ENCODE results near the gene KIF24.
A peak's percentile ranks its signal among the peaks of the same experiment; 100 is the strongest.
"Not testable (repeated sequence)": the region's sequence is repeated elsewhere in the genome, so short reads cannot be mapped to it uniquely, and the experiment has no call there.

The KIF24 gene, protein sequence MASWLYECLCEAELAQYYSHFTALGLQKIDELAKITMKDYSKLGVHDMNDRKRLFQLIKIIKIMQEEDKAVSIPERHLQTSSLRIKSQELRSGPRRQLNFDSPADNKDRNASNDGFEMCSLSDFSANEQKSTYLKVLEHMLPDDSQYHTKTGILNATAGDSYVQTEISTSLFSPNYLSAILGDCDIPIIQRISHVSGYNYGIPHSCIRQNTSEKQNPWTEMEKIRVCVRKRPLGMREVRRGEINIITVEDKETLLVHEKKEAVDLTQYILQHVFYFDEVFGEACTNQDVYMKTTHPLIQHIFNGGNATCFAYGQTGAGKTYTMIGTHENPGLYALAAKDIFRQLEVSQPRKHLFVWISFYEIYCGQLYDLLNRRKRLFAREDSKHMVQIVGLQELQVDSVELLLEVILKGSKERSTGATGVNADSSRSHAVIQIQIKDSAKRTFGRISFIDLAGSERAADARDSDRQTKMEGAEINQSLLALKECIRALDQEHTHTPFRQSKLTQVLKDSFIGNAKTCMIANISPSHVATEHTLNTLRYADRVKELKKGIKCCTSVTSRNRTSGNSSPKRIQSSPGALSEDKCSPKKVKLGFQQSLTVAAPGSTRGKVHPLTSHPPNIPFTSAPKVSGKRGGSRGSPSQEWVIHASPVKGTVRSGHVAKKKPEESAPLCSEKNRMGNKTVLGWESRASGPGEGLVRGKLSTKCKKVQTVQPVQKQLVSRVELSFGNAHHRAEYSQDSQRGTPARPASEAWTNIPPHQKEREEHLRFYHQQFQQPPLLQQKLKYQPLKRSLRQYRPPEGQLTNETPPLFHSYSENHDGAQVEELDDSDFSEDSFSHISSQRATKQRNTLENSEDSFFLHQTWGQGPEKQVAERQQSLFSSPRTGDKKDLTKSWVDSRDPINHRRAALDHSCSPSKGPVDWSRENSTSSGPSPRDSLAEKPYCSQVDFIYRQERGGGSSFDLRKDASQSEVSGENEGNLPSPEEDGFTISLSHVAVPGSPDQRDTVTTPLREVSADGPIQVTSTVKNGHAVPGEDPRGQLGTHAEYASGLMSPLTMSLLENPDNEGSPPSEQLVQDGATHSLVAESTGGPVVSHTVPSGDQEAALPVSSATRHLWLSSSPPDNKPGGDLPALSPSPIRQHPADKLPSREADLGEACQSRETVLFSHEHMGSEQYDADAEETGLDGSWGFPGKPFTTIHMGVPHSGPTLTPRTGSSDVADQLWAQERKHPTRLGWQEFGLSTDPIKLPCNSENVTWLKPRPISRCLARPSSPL (N-terminal part only)

DNA sequence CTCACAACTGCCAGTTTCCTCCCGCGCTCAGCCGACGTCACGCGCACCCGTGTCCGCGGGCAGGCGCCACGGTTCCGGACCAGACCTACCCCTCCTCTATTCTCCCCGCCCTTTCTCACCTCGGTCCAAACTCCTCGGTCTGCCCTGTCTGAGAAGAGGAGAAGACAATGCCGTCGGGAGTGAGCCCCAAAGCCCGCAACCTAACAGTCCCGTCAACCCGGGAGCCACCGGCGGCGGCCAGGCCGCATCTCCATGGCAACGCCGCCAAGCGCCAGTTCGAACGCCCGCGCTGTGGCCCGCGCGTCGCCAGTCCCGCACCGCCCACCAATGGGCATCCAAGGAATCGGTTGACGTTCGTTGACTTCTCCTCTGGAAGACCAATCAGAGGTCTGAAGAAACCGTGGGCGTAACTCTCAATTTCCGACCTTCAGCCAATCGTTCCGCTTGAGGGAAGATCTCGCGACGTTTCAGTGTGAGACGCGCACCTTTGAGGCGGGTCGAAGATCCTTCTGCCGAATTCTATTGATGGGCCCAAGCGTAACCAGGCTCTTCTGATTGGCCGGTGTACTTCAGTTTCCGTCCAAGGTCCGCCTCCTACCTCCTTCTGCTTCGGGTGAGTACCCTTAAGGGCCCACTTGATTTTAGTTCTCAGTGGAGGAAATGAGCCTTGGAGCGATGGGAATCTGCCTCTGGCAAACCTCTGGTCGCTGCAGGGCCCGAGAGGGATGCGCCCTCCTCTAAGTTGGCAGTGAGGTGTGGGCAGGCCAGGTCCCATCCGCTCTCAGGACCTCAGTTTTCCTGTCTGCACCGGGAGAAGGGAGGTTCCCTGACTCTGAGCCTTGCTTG lies at the start of gene KIF24, which contains the start of gene NUDT2:
KIF24 (minus strand) TSS at position 282 of the 846 bp plus-strand sequence. CDS start 17,922 bp downstream, outside the sequence.
NUDT2 (plus strand) TSS at position 583 of the 846 bp plus-strand sequence. CDS start 9,471 bp downstream, outside the sequence.
- peak within 1 kb of the TSS; percentile 93 for H3K4me3 ChIP-seq (ENCODE audit: low read depth, low read length)

DNA sequence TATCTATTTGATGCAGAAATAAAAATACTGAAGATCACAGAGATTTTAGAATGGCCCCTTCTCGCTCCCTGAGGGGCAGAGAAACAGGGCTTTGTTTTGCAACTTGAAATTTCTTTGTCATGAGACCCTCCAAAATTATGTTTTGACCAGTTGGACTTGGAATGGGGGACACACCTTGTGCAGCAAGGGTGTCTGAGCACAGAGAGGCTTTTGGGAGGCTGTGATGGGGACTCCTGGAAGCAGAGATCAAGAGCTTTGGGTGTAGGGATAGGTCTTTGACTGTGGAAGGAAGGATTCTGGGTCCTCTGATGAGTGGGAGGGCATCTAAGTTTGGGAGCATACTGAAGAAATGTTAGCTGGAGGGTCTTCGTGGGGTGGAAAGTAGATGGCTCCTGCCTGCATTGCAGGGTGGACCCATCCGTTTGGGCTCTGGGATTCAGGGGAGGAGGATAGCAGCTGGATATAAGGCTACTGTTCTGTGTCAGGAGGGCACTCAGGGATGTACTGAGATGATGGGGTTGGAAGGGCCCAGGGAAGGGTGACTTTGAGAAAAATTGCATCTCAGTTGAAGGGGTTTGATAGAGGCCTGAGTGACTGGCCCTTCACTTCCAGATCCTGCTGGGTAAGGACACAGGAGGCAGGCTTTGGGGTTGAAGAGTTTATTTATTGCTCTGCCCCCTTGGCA lies 49.5 kb upstream of the KIF24 start:
- H3K4me3 ChIP-seq (ENCODE audit: low read depth, low read length): no peak overlapping the region

- H3K4me3 ChIP-seq (ENCODE audit: low read depth, low read length): peak overlapping the region; percentile 37
These were observed 48.3 kb upstream of the KIF24 start for GRCh38 chr9:34377404-34377746.

DNA sequence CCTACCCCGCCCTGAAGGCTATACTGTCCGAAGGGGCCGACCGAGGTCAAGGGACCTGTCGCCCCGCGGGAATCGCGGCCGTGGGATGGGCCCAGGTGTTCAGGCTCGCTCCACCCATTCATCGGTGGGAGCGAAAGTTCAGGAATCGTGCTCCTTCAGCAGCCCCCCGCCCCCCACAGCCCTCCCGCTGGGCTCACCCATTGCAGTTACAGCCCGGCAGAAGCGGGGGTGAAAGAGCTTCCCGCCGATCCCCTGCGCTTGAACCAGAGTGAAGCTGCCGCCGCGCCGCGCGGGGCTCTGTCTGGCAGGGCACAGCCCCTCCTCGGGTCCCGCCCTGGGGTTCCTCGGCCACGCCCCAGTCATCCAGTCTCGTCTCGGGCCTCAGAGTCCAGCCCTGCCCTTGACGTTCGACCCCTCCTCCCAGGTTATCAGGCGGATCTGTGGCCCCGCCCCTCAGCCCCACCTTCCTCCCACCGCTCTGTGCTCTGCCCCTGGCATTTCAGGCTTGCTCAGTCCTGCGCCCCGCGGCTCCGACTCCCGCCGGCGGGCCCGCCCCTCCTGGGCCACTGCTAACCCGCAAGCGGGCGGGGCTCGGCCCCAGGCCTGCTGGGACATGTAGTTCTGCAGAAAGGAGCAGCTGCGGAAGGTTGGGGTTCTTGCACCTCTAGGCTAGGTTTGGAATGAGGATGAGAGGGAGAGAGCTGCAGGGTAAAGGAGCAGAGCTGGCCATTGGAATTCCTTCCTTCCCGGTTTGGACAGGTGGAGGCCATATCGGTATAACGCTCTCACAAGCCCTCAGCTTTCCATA lies 47.7 kb upstream of the KIF24 start, which contains the start of gene MYORG:
MYORG (minus strand) TSS at position 303 of the 808 bp plus-strand sequence. CDS start 3,955 bp downstream, outside the sequence.
- H3K4me3 ChIP-seq (ENCODE audit: low read depth, low read length): peak within 1 kb of the TSS; percentile 57

DNA sequence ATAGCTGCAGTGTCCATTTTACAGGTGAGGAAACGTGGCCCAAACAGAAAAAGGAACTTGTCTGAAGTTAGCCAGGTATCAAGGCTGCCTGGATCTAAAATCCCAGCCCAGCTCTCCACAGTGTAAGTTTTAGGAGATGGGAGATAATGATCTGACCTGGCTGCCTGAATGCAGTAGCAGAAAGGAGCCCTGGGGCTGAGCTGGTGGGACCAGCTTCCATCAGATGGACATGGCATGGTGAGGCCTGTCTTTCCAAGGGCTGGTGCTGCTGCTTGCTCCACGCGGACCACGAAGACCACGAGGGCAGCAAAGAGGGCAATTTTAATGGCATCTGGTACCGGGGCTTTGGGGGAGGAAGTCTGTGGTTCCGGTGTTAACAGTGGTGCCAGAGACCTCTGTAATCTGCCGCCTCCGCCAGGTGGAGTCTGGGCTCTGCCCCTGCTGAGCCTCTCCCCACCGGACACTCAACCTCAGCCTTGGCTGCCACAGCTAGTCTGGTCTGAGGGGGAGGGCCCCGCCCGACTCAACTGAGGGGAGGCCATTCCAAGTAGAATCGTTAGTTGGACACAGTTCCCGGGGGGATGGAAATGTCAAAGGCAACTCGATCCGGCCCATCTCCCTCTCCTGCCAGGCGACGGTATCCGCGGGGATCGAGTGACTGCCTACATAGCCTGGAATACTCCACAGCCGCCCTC lies 47.0 kb upstream of the KIF24 start:
- peak overlapping the region; percentile 57 for H3K4me3 ChIP-seq (ENCODE audit: low read depth, low read length)

DNA sequence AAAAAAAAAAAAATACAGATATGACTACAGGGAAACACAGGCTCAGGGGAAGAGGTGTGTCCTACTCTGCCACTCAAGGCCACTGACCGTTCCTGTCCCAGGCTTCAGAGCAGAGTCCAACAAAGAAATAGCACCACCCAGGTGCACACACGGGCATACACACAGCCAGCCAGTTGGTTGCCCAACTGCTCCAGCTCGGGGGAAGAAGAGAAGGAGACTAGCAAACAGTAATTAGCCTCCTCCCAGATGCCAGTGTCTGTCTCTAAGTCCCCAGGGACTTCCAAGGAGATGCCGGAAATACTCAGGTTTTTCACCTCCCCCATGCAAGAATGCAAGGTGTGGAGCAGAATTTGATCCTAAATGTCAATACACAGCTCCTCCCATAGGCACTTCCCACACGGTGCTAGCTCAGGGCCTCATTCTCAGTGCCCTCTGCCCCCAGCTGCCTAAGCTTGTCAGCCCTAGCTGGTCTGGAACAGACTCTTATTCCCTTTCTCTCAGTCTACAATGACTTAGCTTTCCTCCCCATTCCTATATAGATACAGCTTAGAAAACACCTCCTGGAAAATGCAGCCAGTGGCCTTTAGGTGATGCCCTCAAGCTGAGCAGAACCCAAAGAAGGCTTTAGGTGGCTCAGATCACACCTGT lies 46.0 kb upstream of the KIF24 start:
- no peak overlapping the region for H3K4me3 ChIP-seq (ENCODE audit: low read depth, low read length)

- no peak overlapping the region for H3K4me3 ChIP-seq (ENCODE audit: low read depth, low read length)
These were observed 45.3 kb upstream of the KIF24 start for GRCh38 chr9:34374339-34374738.

DNA sequence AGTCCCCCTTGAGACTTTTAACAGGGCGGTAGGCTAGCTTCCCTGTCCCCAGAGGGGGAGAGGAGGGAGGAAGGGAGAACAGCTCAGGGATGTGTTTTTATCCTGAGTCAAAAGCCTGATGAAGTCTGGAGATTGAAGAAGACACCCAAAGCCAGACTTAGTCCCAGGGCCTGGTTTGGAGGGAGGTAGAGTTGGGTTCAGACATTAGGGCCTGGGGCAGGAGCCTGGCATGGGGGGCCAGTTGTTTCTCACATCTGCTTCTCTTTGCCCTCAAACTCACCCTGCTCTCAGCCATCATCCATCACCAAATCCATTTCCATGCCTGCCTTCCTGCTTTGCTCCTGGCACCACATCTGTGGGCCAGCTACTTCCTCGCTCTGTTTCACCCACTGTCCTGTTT lies 44.7 kb upstream of the KIF24 start:
- H3K4me3 ChIP-seq (ENCODE audit: low read depth, low read length): no peak overlapping the region

DNA sequence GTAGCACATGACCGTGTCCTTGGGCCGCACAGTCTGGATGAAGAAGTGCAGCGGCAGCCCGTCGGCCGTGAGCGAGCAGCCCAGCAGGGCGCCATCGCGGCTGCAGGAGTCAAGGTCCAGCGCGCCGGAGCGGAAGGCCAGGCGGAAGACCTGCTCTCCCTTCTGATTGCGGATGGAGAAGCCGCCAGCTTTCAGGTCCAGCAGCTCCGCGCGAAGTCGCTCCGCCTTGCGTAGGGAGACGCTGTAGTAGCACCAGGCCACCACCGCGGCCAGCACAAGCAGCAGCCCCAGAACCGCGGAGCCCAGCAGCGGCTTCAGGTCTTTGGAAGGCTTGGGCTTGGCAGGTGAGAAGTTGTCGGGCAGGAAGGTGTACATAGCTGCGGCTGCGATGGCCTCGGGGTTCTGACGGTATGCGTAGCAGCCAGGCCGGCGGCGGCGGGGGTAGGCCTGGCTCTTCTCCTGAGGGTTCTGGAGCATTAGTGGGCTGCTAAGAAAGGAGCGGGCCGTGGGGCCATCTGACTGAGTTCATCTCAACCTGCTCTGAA lies 43.5 kb upstream of the KIF24 start:
- no peak overlapping the region for H3K4me3 ChIP-seq (ENCODE audit: low read depth, low read length)

DNA sequence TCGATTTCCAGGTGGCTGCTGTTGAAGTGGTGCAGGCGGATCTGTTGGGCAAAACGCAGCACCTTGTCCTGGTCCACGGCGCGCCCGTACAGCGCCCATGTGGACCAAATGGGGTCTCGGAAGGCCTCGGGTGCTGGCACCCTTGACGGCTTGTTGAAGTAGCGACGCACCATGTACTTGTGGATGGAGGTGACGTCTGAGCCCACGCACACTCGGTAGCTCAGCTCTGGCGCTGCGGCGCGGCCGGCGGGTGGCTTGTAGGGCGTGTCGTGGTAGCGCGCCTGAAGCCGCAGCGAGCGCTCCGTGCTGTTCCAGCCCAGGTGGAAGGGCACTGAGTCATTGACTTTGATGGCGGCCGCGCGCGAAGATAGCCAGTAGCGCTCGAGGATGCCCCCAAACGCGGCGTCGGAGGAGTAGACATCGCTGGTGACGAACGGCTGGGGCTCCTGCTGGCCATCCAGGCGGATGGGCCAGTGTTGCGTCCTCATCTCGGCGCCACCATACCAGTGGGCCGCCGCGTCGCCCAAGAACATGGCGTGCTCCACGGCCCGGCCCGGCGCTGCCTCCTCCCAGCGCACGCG lies 42.9 kb upstream of the KIF24 start:
- H3K4me3 ChIP-seq (ENCODE audit: low read depth, low read length): no peak overlapping the region

GRCh38 chr9:34370970-34371880 lies 42.2 kb upstream of the KIF24 start:
- H3K4me3 ChIP-seq (ENCODE audit: low read depth, low read length): no peak overlapping the region

DNA sequence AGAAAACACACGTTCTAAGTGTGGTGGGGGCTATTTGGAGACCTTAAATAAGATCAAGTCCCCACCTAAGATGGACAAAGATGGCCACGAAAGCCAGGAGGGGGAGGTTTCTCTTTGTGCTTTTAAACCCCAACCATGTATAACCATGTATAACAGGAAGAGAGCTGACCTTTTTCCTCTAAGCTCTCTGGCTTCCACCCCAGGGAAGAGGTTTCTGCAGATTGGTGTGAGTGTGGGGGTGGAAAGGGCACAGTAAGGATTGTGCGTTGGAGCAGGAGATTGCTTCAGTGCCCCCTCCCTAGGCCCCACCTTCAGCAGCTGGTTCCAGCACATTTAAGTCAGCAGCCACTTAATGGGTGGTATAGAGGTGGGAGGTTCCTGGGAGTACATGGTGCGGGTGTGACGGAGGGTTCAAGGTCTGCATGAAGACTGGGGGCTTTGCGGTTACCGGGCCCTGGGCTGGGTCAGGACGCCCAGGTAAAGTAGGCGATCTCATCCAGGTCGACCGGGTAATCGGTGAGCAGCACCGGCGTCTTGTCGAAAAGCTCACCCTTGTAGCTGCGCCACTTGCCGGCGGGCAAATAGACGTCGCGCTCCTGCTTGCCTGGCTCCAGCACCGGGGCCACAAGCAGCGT lies 41.4 kb upstream of the KIF24 start:
- no peak overlapping the region for H3K4me3 ChIP-seq (ENCODE audit: low read depth, low read length)

DNA sequence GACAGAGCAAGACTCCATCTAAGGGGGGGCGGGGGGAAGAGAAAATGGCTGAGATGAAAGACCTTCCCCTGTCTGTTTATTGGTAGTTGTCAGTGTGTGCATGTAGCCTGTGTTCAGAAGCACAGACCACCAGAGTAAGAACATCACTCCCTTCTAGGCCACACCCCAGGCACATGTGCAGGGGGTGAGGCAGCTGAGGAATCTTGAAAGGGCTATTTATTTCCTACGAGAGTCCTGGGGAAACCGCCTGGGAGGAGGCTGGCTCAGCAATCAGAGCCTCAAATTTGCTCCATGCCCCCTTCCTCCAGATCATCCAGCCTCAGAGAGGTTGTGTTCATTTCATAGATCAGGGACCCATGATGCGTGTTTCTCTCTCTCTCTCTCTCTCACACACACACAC lies 40.6 kb upstream of the KIF24 start:
- no peak overlapping the region for H3K4me3 ChIP-seq (ENCODE audit: low read depth, low read length)

DNA sequence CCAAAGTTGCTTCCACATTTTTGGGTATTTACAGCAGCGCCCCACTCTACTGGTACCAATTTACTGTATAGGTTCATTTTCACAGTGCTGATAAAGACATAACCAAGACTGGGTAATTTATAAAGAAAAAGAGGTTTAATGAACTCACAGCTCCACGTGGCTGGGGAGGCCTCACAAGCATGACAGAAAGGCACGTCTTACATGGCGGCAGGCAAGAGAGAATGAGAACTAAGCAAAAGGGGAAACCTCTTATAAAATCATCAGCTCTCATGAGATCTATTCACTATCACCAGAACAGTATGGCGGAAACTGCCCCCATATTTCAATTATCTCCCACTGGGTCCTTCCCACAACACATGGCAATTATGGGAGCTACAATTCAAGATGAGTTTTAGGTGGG lies 39.7 kb upstream of the KIF24 start:
- not testable (repeated sequence) for H3K4me3 ChIP-seq (ENCODE audit: low read depth, low read length)

- H3K4me3 ChIP-seq (ENCODE audit: low read depth, low read length): not testable (repeated sequence)
These were observed 38.8 kb upstream of the KIF24 start for GRCh38 chr9:34367751-34368410.
